ENCODE data around the gene MMADHC.
A peak's percentile ranks its signal among the peaks of the same experiment; 100 is the strongest.
"Not testable (repeated sequence)": the region's sequence is repeated elsewhere in the genome, so short reads cannot be mapped to it uniquely, and the experiment has no call there.

MMADHC gene

GRCh38 chr2:149595056-149595963 is 7.7 kb upstream of the MMADHC start:
- no peak for DNase-seq

- DNase-seq = no peak
Observed at GRCh38 chr2:149594411-149594810, 6.8 kb upstream of the MMADHC start.

DNA sequence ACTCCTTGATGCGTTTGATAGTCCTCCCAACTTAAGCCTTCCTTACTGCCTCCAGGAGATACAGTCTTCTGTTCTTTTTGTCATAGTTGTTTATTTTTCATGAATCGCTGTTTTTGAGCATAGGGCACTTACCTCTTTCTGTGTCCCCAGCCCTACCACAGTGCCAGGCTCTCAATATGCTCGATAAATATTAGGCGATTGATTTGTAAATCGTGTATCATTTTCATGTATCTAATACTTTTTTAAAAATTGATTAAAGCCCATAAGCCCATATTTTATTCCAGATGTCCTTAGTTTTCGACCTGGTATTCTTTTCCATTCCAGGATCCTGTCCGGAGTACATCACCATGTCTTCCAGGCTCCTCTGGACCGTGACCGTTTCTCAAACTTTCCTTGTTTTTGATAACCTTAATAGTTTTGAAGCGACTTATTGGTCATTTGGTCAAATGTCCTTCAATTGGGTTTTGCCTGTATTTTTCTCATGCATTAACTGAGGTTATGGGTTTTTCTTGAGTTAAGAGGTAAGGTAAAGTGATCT is 444 bp upstream of the MMADHC start:
- no peak for DNase-seq

GRCh38 chr2:149586898-149587219 is 716 bp downstream of the MMADHC start:
- no peak for DNase-seq

GRCh38 chr2:149586063-149586462 is 1.5 kb downstream of the MMADHC start:
- DNase-seq = no peak

GRCh38 chr2:149585166-149585885 is 2.2 kb downstream of the MMADHC start:
- DNase-seq = peak in 3 of 4 experiments; percentile 7 to 62 (median 56)

GRCh38 chr2:149579972-149580882 is 7.3 kb downstream of the MMADHC start:
- DNase-seq = no peak

- DNase-seq = no peak
Observed at GRCh38 chr2:149577269-149577668, 10.3 kb downstream of the MMADHC start.

DNA sequence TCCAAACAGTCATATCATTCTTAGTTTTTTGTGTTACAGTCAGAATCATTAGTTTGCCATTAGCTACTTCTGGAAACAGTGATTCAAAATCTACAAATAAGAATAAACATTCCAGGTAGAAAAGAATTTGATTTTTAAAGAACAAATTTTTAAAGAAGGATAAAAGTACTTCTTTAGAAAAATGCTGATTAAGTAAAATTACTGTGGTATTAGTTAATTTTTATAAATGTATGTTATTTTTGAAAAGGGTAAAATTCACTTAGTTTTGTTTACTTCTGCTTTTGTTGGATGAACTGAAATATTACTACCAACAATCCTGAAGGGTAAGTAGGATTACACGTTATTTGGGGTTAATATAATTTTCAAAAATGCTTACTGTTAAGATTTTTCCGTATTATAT is 11.8 kb downstream of the MMADHC start:
- DNase-seq = no peak

DNA sequence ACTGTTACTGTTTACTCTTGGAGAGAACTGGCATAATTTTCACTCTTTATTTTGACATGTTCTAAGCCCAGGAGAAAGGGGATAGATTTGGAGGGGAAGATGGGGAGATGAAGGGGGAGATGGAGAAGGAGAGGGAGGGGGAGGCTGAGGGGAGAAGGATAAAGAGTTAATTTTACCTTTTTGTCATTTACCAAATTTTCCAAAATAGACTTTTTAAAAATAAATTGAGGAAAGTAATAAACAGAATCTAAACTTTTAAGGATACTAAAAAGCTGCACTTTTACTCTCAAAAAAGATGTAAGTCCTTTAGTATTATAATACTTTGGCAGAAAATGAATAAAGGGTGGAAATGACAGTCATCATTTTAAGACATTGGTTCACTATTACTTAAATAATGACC is 12.3 kb downstream of the MMADHC start:
- no peak for DNase-seq

- DNase-seq = no peak
Observed at GRCh38 chr2:149573760-149574159, 13.8 kb downstream of the MMADHC start.

- DNase-seq = no peak
Observed at GRCh38 chr2:149572102-149572953, 15.2 kb downstream of the MMADHC start.

DNA sequence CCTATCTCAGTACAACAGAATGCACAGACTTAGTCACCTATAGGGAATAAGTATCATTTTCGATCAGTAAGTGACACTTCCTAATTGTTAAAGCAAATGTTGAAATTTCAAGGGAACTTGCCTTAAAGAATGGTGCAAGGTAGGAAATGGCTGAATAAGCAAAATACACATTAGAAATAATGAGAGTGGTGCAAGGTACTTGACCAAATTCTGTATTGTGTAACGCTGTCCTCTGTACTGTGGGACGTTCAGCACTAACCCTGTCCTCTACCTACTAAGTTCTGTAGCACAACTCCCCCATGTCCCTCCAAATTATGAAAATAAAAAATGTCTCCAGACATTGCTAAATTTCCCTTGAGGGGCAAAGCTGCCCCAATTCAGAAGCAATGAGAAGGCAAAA is 19.4 kb downstream of the MMADHC start:
- DNase-seq = no peak

DNA sequence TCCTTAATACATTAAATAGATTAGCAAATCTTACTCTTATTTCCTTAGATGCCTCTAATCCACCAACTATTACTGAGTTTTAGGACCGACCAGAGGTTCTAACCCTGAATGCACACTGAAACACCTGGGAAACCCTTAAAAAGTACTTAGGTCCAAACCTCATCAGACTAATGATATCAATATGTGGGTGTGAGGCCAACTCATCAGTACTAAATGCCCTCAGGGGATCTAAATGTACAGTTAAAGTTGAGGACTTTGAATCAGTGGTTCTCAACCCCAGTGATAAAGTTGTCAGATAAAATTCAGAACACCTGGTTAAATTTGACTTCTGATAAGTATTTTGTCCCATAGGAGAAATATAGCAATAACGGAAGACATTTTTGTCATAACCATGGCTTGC is 20.9 kb downstream of the MMADHC start:
- DNase-seq = no peak

GRCh38 chr2:149565625-149566024 is 21.9 kb downstream of the MMADHC start:
- DNase-seq = not testable (repeated sequence)

- no peak for DNase-seq
Observed at GRCh38 chr2:149564983-149565382, 22.6 kb downstream of the MMADHC start.

DNA sequence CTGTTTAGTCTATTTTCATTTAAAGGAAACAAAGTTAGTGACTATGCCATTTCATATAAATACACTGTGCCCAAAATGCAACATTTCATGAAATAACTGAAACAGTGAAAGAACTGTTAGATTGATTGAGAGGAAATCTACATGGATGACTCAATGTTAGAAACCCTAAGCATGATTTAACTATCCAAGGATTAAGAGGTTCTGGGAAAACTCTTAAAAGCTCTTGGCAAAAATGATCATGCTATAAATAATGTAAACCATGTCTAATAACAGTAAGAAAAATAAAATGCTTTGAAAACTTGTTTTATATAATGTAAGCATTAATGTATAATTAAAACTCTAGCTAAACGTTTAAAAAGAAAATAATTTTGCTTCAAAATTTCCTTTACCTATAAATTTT is 23.5 kb downstream of the MMADHC start:
- DNase-seq = no peak

GRCh38 chr2:149562324-149562723 is 25.3 kb downstream of the MMADHC start:
- DNase-seq = no peak

GRCh38 chr2:149561309-149561926 is 26.2 kb downstream of the MMADHC start:
- peak; percentile 39 to 70 (median 54) for DNase-seq

GRCh38 chr2:149559341-149560068 is 28.1 kb downstream of the MMADHC start:
- no peak for DNase-seq

Data from suppressor macrophage (primary cell).